Activated CD4-positive, CD25-positive, alpha-beta regulatory T cell treated with anti-CD3 and anti-CD28 coated beads, Interleukin-2, amount 50 U/mL, for 72 hours (primary cell): ENCODE results near the gene IL5.

Experiments used
- DNase-seq: peaks from one replicate; pipeline ENCODE4 v3.0.0; 2021

Gene IL5

DNA sequence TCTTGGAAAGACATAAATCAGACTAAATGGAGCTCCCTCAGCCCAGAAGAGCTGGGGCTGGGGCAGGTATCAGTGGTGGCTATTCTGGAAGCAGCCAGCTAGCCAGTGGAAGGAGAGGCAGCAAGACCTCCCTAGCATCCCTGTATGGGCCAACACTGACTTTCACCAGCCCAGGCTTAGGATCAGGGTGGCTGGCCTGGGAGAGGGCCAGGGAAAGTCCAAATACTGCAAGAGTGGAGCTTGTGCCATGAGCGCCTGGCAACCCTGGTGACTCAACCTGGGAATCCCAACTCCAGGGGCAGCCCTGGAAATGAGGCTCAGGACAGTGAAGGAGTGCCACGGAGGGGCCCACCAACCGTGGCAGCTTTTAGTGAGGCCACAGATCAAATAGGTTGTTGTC is 45.2 kb downstream of the IL5 start:
- DNase-seq: no peak

DNA sequence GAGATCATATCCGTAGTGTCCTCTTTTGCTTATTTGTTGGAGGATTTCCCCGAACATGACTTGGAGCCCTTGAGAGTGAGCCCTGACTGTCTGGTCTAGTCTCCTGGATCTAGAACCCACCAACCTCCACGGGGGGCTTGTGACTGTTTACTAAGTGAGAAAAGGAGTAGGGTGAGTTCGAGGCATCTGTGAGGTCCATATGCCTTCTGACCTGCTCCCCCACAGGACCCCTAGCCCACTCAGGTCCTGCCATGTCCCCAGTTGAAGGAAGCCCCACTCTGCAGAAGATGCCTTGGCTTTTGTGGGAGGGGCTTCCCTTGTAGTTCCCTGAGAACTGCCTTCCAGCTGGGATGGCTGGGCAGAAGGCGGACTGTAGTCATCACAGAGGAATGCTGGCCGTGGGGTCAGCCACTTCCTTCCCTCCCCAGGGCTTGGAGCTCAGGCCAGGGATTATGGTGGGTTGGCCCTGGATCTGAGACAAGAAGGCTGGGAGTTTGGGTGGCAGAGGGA is 45.8 kb downstream of the IL5 start:
- no peak for DNase-seq

DNA sequence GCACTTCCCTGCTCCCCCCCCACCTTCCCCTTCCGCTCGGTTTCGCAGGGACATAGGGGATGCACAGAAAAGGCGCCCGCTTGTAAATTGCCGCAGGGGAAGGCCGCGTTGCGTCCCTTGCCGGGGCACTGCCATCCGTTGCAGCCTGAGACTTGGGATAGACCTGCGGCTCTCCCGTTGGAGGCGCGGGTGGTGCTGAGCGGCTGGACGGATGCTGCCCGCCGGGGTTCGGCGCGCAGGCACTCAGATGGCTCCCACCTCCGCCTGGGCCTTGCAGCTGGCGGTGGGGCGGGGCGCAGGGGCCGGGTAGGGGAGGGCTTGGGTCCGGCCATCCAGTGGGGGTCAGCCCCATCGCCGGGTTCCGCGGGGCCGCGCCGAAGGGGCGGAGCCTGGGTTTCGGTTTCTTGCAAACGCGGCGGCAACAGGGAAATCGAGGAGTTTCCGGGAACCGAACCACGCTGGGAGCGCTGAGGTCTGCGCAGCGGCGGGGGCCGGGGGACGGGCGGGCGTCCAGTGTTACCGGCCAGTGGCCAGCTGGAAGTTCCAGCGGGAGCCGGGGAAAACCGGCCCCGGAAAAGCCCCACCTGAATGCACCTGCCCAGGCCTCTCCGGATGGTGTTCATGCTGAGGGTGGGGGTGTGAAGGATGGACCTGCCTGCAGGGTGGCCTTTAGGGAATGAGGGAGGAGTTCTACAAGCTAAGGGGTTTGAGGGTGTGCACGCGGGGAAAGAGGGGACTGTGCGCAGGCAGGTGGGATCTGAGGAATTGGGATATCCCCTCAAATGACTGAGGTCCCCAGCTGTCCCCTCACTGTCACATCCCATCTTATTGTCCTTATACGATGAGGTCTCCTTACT is 46.5 kb downstream of the IL5 start:
- DNase-seq: peak; percentile 74

DNA sequence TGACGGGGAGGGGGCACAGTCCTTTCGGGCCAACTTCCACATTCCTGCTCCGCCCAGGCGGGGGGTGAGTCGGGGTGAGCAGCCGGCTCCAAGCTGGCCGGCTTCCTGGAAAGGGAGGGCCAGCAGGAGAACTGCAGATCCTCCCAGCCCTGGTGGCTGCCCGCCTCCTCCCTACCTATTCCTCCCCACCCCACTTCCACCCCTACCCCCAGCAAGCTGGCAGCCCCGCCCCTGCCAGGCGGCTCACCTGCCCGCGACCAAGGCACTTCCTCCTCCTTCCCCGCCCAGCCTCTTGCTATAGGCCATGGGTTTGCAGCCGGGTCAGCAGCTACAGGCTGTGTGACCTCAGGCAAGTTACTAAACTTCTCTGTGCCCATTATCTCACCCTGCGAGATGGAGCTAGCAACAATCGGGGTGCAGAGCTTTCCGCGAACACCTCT is 47.1 kb downstream of the IL5 start:
- peak; percentile 85 for DNase-seq

DNA sequence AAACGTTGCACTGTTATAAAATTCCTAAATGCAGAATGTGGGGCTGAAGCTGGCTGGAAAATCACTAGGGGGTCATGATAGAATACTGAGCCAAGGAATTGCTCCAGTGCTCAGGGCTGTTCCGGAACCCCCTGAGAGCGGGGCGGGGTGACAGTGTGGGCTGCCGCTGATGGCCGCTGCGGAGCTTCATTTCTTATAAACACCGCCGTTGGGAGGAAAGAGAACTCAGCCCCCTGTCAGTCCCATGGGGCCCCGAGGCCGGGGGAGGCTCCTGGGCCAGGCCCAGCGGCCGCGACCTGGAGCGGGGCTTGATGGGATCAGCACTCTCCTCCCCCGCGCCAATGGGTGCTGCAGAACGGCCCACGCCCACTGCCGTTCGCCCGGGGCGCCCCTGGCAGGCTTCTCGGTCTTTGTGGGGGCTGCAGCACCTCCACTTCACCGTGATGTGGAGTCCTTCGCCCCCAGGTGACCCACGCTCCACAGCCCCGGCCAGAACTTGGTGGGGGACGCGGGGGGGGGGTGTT is 47.6 kb downstream of the IL5 start:
- DNase-seq: peak; percentile 72

DNA sequence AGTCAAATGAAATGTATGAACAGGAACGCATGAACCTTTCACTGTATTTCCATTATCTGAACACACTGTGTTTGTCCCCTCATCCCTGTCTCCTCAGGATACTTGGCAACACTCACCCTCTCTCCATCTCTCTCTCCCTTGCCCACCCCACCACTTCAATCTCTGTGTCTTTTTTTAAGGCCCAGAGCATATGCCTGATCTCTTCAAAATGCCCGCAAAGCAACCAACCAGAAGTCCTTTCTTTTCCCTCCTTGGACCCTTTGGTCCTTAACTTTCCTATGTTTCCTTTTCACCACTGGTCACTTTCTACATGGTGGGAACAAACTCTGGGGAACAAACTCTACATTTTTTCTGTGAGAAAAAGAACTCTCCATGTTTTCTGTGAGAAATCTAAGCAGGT is 49.5 kb downstream of the IL5 start:
- DNase-seq: no peak

DNA sequence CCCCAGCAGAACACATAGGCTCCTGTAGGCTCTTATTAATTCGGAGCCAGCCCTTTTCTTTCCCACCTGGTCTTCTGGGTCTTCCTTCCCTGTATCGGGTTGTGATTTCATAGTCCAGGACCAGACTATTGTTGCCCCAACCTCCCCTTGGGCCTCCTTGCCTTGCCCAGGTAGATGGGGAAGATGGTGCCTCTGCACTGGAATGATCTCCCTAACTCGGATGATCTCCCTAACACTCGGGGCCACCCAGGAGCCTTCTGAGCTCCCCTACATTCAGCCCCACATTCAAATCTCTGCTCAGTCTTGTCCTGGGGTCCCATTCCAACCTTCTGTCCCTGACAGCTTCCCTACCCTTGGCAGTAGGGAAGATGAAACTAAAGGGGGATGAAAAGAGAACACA is 50.1 kb downstream of the IL5 start:
- no peak for DNase-seq

DNA sequence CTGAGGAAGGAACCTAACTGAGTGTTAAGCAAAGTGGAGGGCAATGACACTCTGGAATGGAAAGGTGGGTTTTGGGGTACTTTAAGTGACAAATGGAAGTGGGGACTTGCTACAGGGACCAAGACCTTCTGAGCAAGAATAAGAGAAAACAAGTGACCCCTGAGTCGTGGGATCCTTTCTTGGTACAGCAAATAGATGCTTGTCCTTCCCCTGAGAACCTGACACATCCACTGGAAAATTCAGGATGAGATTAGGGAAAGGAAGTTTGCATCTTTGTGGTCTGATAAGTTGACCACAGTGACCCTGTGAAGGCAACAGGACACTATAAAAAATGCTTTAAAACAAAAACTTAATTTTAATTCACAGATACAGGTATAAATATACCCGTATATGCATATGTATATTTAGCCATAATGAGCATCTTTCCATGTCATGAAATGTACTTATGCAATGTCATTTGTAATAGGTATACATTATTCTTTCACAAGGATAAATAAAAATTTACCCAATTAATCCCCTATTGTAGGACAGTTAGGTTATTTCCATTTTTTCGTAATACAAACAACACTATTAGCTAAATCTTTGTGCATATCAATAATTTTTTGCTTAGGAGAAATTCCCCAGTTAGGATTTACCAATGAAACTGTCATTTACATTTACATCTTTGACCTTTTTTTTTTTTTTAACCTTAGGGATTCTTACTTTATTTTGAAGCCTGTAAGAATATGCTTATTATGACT is 50.8 kb downstream of the IL5 start:
- no peak for DNase-seq
